SIG-M5 (cell line): Measurements from ENCODE around the gene HSF2BP.
"Not testable (repeated sequence)": the region's sequence is repeated elsewhere in the genome, so short reads cannot be mapped to it uniquely, and the experiment has no call there.

Source experiments
- DNase-seq: peaks from one replicate; lab custom pipeline; 2025; lab: John Stamatoyannopoulos, UW

HSF2BP gene

GRCh38 chr21:43597540-43598250 is 61.6 kb downstream of the HSF2BP start:
- DNase-seq = no peak

- no peak for DNase-seq
Observed at GRCh38 chr21:43597052-43597451, 62.2 kb downstream of the HSF2BP start.

- DNase-seq = no peak
Observed at GRCh38 chr21:43596616-43597015, 62.7 kb downstream of the HSF2BP start.

- DNase-seq = not testable (repeated sequence)
Observed at GRCh38 chr21:43595769-43596168, 63.5 kb downstream of the HSF2BP start.

GRCh38 chr21:43593078-43593477 is 66.2 kb downstream of the HSF2BP start:
- no peak for DNase-seq

- DNase-seq = no peak
Observed at GRCh38 chr21:43591571-43591970, 67.7 kb downstream of the HSF2BP start.

- no peak for DNase-seq
Observed at GRCh38 chr21:43590194-43590593, 69.1 kb downstream of the HSF2BP start.

GRCh38 chr21:43588957-43589356 is 70.3 kb downstream of the HSF2BP start:
- DNase-seq = no peak

GRCh38 chr21:43585924-43586413 is 73.3 kb downstream of the HSF2BP start:
- no peak for DNase-seq

GRCh38 chr21:43585514-43585913 is 73.8 kb downstream of the HSF2BP start:
- no peak for DNase-seq

GRCh38 chr21:43581453-43581852 is 77.8 kb downstream of the HSF2BP start:
- DNase-seq = no peak

- no peak for DNase-seq
Observed at GRCh38 chr21:43578677-43579303, 80.5 kb downstream of the HSF2BP start.

GRCh38 chr21:43575473-43575844 is 83.8 kb downstream of the HSF2BP start:
- DNase-seq = no peak

- DNase-seq = no peak
Observed at GRCh38 chr21:43574741-43575472, 84.4 kb downstream of the HSF2BP start.

GRCh38 chr21:43573921-43574320 is 85.4 kb downstream of the HSF2BP start:
- no peak for DNase-seq

GRCh38 chr21:43572446-43572845 is 86.8 kb downstream of the HSF2BP start:
- DNase-seq = no peak

GRCh38 chr21:43571976-43572375 is 87.3 kb downstream of the HSF2BP start:
- DNase-seq = no peak

GRCh38 chr21:43570195-43570594 is 89.1 kb downstream of the HSF2BP start:
- DNase-seq = not testable (repeated sequence)

- DNase-seq = not testable (repeated sequence)
Observed at GRCh38 chr21:43562451-43562850, 96.8 kb downstream of the HSF2BP start.

GRCh38 chr21:43540561-43540960 is 118.7 kb downstream of the HSF2BP start:
- DNase-seq = not testable (repeated sequence)

- not testable (repeated sequence) for DNase-seq
Observed at GRCh38 chr21:43522495-43523131, 136.7 kb downstream of the HSF2BP start.

GRCh38 chr21:43517701-43518100 is 141.6 kb downstream of the HSF2BP start:
- DNase-seq = not testable (repeated sequence)
